Astrocyte (in vitro differentiated cells and primary cell): ENCODE results near the gene CBY1.

Experiments
- EZH2 ChIP-seq: IDR thresholded peaks from 2 replicates; pipeline ENCODE4 v1.6.1; 2012; ENCODE audit warnings: mild to moderate bottlenecking, low read length, inconsistent platforms; ENCODE audit not compliant: insufficient read depth
- TF ChIP-seq, protein P1 (sequence below): IDR thresholded peaks from 2 replicates; pipeline ENCODE4 v1.5.1; 2011; ENCODE audit warnings: low read depth, mild to moderate bottlenecking, inconsistent platforms, low read length, moderate library complexity; ENCODE audit not compliant: insufficient read depth

- TF ChIP-seq, protein P1, sequence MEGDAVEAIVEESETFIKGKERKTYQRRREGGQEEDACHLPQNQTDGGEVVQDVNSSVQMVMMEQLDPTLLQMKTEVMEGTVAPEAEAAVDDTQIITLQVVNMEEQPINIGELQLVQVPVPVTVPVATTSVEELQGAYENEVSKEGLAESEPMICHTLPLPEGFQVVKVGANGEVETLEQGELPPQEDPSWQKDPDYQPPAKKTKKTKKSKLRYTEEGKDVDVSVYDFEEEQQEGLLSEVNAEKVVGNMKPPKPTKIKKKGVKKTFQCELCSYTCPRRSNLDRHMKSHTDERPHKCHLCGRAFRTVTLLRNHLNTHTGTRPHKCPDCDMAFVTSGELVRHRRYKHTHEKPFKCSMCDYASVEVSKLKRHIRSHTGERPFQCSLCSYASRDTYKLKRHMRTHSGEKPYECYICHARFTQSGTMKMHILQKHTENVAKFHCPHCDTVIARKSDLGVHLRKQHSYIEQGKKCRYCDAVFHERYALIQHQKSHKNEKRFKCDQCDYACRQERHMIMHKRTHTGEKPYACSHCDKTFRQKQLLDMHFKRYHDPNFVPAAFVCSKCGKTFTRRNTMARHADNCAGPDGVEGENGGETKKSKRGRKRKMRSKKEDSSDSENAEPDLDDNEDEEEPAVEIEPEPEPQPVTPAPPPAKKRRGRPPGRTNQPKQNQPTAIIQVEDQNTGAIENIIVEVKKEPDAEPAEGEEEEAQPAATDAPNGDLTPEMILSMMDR, result no peak
- TF ChIP-seq EZH2, result no peak
Observed at GRCh38 chr22:38710351-38710750, 53.9 kb downstream of the CBY1 start.
